HS-27A (cell line): ENCODE data around the gene SPNS3.

Experiments
- DNase-seq: peaks from one replicate; pipeline ENCODE4 v3.0.0-alpha.2; 2012; ENCODE audit warnings: low read depth, missing footprints

The SPNS3 gene

GRCh38 chr17:4509923-4510617, 76.3 kb downstream of the SPNS3 start:
- DNase-seq, result no peak

GRCh38 chr17:4510618-4510941, 76.8 kb downstream of the SPNS3 start:
- DNase-seq, result no peak

- no peak for DNase-seq
These were observed 77.6 kb downstream of the SPNS3 start for GRCh38 chr17:4511199-4511932.

- no peak for DNase-seq
These were observed 78.7 kb downstream of the SPNS3 start for GRCh38 chr17:4512156-4513112.

GRCh38 chr17:4513113-4514032, 79.6 kb downstream of the SPNS3 start:
- DNase-seq, result no peak

- no peak for DNase-seq
These were observed 80.5 kb downstream of the SPNS3 start for GRCh38 chr17:4514206-4514605.

GRCh38 chr17:4514779-4515178, 81.0 kb downstream of the SPNS3 start:
- no peak for DNase-seq

- DNase-seq, result no peak
These were observed 81.8 kb downstream of the SPNS3 start for GRCh38 chr17:4515501-4515900.

GRCh38 chr17:4516735-4517134, 83.0 kb downstream of the SPNS3 start:
- DNase-seq, result no peak

GRCh38 chr17:4518901-4519300, 85.2 kb downstream of the SPNS3 start:
- no peak for DNase-seq

- no peak for DNase-seq
These were observed 85.6 kb downstream of the SPNS3 start for GRCh38 chr17:4519361-4519788.

- no peak for DNase-seq
These were observed 86.5 kb downstream of the SPNS3 start for GRCh38 chr17:4520060-4520893.

- no peak for DNase-seq
These were observed 87.3 kb downstream of the SPNS3 start for GRCh38 chr17:4520894-4521600.

GRCh38 chr17:4522661-4523060, 88.9 kb downstream of the SPNS3 start:
- DNase-seq, result no peak

- no peak for DNase-seq
These were observed 90.2 kb downstream of the SPNS3 start for GRCh38 chr17:4523946-4524345.

- DNase-seq, result no peak
These were observed 92.1 kb downstream of the SPNS3 start for GRCh38 chr17:4525691-4526397.

GRCh38 chr17:4527134-4527533, 93.4 kb downstream of the SPNS3 start:
- DNase-seq, result no peak

GRCh38 chr17:4527566-4528125, 93.9 kb downstream of the SPNS3 start:
- no peak for DNase-seq
